Measurements from ENCODE around the gene METAP1.
"Not testable (repeated sequence)": the region's sequence is repeated elsewhere in the genome, so short reads cannot be mapped to it uniquely, and the experiment has no call there.

METAP1 gene

DNA sequence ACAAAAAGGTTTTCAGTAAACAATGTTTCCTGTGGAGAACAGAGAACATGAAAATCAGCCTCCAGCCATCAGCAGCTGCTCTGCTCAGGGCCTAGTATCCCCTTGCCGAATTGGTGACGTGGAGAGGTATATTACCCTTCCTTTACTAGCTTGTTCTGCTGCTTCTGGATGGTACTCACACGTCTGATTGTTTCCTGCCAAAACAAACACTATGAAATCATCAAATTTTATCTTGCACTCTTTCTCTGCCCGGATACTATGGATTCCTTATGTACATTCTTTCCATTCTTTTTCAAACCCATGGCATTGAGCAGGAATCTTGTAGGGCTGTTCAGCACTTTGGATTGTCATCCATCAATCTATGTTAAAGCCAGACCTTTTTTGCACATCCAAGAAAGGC is 18.8 kb upstream of the METAP1 start:
- DNase-seq (ENCODE audit: low read depth in 1 of 2, low spot score in 1 of 2): peak in 1 of 2 experiments; percentile 54
- in situ Hi-C loops (cut with HindIII; ENCODE audit: low pct_unique_long_range_greater_than_20kb, low sequenced_read_pairs): no loop called here
- TF ChIP-seq JUND (IDR thresholded peaks at IDR 0.05; ENCODE audit: low read depth): no peak

DNA sequence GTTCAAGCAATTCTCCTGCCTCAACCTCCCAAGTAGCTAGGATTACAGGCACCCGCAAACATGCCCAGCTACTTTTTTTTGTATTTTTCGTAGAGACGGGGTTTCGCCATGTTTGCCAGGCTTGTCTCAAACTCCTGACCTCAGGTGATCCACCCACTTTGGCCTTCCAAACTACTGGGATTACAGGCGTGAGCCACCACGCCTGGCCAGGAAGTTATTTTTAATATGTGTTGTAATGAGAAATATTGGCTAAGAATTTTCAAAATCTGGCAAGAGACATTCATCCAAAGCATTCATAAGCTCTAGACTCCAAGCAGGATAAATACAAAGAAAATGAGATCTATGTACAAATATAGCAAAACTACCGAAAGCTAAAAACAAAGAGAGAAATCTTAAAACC is 18.0 kb upstream of the METAP1 start:
- no peak for TF ChIP-seq JUND (IDR thresholded peaks at IDR 0.05; ENCODE audit: low read depth)
- no peak for DNase-seq (ENCODE audit: low read depth in 1 of 2, low spot score in 1 of 2)
- in situ Hi-C loops (cut with HindIII; ENCODE audit: low pct_unique_long_range_greater_than_20kb, low sequenced_read_pairs): no loop called here

DNA sequence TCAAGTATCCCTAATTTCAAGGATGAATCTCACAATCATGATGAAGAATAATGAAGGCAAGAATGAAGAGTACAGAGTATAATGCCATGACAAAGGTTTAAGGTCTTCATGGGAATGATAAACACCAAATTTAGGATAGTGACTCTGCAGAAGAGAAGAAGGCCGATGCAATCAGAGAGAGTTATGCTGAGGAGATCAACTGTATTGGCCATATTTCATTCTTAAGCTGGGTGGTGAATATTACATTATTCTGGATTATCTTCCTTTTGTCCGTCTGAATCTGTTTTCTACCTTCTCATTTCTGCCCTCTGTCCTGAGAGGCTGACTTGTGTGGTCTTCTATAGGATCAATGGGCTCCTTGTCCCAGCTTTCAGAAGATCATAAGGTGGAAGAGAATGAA is 7.8 kb upstream of the METAP1 start:
- no peak for DNase-seq (ENCODE audit: low read depth in 1 of 2, low spot score in 1 of 2)
- in situ Hi-C loops (cut with HindIII; ENCODE audit: low pct_unique_long_range_greater_than_20kb, low sequenced_read_pairs): no loop called here
- no peak for TF ChIP-seq JUND (IDR thresholded peaks at IDR 0.05; ENCODE audit: low read depth)

DNA sequence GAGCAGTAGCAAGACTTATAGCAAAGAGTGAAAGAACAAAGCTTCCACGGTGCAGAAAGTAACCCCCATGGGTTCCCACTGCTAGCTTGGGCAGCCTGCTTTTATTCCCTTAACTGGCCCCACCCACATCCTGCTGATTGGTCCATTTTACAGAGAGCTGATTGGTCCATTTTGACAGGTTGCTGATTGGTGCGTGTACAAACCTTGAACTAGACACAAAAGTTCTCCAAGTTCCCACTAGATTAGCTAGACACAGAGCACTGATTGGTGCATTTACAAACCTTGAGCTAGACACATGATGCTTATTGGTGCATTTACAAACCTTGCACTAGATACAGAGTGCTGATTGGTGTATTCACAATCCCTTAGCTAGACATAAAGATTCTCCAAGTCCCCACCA is 2.7 kb upstream of the METAP1 start:
- in situ Hi-C loops (cut with HindIII; ENCODE audit: low pct_unique_long_range_greater_than_20kb, low sequenced_read_pairs); DNase-seq (ENCODE audit: low read depth in 1 of 2, low spot score in 1 of 2): not testable (repeated sequence)

DNA sequence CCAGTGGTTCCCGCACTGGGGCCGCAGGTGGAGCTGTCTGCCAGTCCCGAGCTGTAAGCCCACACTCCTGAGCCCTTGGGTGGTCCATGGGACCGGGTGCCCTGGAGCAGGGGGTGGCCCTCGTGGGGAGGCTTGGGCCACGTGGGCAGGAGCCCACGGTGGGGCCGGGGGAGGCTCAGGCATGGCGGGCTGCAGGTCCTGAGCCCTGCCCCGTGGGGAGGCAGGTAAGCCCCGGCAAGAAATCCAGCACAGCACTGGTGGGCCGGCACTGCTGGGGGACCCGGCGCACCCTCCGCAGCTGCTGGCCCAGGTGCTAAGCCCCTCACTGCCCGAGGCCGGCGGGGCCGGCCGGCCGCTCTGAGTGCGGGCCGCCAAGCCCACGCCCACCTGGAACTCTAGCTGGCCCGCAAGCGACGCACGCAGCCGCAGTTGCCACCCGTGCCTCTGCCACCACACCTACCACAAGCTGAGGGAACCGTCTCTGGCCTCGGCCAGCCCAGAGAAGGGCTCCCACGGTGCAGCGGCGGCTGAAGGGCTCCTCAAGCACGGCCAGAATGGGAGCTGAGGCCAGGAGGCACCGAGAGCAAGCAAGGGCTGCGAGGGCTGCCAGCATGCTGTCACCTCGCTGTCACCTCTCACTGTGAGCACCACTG is 2.0 kb upstream of the METAP1 start:
- DNase-seq (ENCODE audit: low read depth in 1 of 2, low spot score in 1 of 2): no peak
- no peak for TF ChIP-seq JUND (IDR thresholded peaks at IDR 0.05; ENCODE audit: low read depth)
- in situ Hi-C loops (cut with HindIII; ENCODE audit: low pct_unique_long_range_greater_than_20kb, low sequenced_read_pairs): no loop called here

DNA sequence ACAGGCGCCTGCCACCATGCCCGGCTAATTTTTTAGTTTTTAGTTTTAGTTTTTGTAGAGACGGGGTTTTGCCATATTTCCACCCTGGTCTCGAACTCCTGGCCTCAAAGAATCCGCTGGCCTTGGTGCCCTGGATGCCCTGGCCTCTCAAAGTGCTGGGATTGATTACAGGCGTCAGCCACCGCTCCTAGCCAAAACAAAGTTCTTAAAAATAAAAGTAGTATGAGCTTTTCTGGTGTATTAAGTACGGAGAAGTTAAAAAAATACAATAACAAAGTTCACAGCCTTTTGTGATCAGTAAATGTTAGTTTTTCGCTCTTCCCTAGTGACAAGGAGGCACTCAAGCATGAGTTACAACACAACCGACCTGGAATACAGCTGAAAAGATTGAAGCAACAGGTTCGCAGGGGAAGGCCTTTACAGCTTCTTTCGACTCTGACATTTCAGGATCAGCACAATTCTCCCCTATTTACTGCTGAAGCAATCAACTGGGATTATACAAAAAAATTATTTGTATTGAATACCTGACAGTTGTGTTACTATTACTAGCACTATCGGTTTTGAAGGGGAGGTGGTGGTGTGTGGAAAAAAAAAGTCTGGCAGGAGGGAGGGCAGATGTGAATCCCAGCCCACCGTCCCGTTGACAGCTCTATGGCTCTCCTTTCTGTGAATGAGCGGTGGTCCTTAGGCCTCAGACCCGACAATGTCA is 893 bp upstream of the METAP1 start:
- no peak for TF ChIP-seq JUND (IDR thresholded peaks at IDR 0.05; ENCODE audit: low read depth)
- in situ Hi-C loops (cut with HindIII; ENCODE audit: low pct_unique_long_range_greater_than_20kb, low sequenced_read_pairs): no loop called here
- DNase-seq (ENCODE audit: low read depth in 1 of 2, low spot score in 1 of 2): peak; percentile 8 to 9

DNA sequence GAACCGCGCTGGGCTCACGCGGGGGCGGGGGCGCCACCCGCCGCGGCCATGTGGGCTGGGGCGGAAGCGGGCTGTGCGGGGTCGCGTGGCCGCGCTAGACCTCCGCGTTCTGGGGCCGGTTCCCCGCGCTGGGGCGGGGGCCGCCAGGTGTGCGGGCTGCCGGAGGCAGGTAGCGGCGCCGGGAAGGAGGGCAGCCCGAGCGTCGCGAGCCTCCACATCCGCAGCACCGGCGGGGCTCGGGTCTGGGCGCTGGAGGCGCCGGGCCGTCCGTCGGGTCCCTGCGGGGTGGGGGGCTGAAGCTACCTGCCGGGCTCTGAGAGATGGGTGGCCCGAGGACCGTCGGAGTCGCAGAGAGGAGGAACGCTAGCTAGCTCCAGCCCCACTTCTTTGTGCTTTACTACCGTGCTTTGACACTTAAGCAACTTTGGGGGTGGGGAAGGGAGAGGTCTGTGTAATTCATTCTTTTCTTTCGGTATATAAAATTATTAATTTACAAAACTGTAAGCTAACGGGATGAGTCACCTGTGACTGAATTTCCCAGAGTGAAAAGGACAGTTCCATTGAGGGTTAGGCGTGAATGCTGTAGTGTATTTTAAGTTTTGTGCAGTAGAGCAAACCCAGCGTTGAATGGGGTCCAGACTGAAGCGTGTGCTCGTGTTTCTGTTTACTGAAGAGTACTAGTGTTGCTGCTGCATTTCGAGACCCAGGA is 689 bp downstream of the METAP1 start:
- peak in 1 of 2 experiments; percentile 15 for DNase-seq (ENCODE audit: low read depth in 1 of 2, low spot score in 1 of 2)
- in situ Hi-C loops (cut with HindIII; ENCODE audit: low pct_unique_long_range_greater_than_20kb, low sequenced_read_pairs): no loop called here

DNA sequence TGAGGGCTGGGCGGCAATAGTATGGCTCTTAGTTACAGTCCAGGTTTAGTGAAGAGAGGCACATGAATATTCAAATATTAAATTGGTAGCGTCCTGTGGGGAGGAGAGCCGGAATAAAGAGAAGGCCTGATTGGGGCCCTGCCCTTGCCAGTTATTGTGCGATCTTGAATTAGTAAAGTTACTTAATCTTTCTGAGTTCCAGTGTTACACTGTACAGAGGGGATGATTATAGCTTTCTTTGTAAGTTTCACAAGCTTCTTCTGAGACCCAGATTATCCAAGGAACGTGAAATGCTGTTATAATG is 1.2 kb downstream of the METAP1 start:
- TF ChIP-seq JUND (IDR thresholded peaks at IDR 0.05; ENCODE audit: low read depth): no peak
- no peak for DNase-seq (ENCODE audit: low read depth in 1 of 2, low spot score in 1 of 2)
- in situ Hi-C loops (cut with HindIII; ENCODE audit: low pct_unique_long_range_greater_than_20kb, low sequenced_read_pairs): no loop called here

More for the DNA sequence above, 689 bp downstream of the METAP1 start:
- no peak for TF ChIP-seq JUND (IDR thresholded peaks at IDR 0.05; ENCODE audit: low read depth)

DNA sequence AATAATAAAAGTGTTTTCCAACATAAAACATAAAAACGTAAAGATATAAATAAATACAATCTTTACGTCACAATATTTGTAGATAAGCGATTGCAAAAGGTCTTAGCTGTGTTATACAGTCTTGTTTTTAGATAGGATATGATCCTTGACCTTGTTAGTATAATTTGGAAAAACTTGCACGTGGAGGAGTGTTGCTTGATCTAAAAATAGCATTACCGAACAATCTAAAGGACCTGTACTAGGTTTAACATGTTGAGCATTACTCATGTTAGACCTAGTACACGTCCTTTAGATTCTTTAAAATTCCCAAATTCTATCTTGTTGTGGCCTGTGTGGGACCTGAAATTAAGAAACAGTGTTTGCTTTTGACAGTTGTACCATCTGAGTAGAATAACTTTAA is 1.6 kb downstream of the METAP1 start:
- in situ Hi-C loops (cut with HindIII; ENCODE audit: low pct_unique_long_range_greater_than_20kb, low sequenced_read_pairs): no loop called here
- no peak for DNase-seq (ENCODE audit: low read depth in 1 of 2, low spot score in 1 of 2)
- no peak for TF ChIP-seq JUND (IDR thresholded peaks at IDR 0.05; ENCODE audit: low read depth)

DNA sequence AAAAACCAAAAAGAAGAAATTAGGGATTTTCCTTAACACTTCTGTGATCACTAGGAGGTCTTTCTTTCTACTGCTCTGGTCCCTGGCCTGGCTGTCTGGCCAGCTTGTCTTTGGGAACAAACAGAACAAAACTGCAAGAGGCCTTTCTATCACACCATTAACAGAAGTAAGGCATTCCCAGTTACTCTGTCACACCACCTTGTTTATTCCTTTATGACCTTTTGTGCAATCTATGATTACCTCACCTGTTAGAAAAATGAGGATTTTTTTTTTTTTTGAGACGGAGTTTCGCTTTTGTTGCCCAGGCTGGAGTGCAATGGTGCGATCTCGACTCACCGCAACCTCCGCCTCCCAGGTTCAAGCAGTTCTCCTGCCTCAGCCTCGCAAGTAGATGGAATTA is 3.0 kb downstream of the METAP1 start:
- in situ Hi-C loops (cut with HindIII; ENCODE audit: low pct_unique_long_range_greater_than_20kb, low sequenced_read_pairs): no loop called here
- no peak for DNase-seq (ENCODE audit: low read depth in 1 of 2, low spot score in 1 of 2)
- TF ChIP-seq JUND (IDR thresholded peaks at IDR 0.05; ENCODE audit: low read depth): no peak

DNA sequence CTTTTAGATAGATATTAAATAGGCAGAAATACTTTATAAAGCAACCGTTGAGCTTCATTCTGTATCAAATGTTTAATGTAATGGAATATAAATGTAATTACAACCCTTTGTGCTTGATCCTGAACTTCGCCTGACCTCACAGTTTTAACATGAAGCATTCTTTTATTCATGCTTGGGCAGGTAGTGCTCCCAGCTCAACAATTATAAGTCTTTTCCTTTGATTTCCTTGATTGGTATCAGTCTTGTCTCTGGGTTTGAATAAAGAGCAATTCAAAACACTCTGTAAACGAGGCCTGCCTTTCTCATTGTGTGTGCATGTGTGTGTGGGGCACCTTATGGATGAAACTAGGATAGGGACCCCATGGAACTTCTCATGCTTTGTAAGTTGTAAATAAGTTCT is 6.8 kb downstream of the METAP1 start:
- in situ Hi-C loops (cut with HindIII; ENCODE audit: low pct_unique_long_range_greater_than_20kb, low sequenced_read_pairs): no loop called here
- no peak for TF ChIP-seq JUND (IDR thresholded peaks at IDR 0.05; ENCODE audit: low read depth)
- no peak for DNase-seq (ENCODE audit: low read depth in 1 of 2, low spot score in 1 of 2)

DNA sequence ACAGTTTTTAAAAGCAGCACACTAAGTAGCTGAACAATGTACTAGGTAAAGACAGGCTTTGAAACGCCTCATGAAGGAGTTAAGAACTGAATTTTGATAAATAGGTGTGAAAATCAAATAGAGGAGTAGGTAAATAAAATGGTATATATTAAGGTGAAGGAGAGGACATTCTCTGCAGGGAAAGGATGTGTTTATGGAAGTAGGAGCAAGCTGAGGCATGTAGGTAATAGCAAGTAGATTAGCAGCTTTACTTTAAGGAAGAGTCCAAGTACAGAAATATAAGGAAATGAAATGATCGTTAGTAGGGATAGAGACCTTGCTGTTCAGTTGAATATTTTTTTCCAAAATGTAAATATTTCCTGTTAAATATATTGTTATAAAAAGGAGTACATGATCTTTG is 12.5 kb downstream of the METAP1 start:
- no peak for TF ChIP-seq JUND (IDR thresholded peaks at IDR 0.05; ENCODE audit: low read depth)
- DNase-seq (ENCODE audit: low read depth in 1 of 2, low spot score in 1 of 2): no peak
- in situ Hi-C loops (cut with HindIII; ENCODE audit: low pct_unique_long_range_greater_than_20kb, low sequenced_read_pairs): no loop called here

DNA sequence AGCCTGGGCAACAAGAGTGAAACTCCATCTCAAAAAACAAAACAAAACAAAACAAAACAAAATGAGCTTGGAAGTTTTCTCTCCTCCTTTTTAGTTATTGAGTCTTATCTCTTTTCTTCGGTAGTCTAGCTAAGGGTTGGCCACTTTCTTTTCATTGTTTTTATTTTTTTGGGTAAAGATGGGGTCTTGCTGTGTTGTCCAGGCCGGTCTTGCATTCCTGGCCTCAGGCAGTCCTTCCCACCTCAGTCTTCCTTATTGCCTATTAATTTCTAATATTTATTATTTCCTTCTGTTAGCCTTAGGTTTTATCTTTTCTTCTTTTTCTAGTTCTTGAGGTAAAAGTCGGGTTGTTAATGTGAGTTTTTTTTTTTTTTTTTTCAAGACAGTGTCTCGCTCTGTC is 16.4 kb downstream of the METAP1 start:
- TF ChIP-seq JUND (IDR thresholded peaks at IDR 0.05; ENCODE audit: low read depth): no peak
- in situ Hi-C loops (cut with HindIII; ENCODE audit: low pct_unique_long_range_greater_than_20kb, low sequenced_read_pairs): no loop called here

More for the DNA sequence above, 16.4 kb downstream of the METAP1 start:
- DNase-seq (ENCODE audit: low read depth in 1 of 2, low spot score in 1 of 2): no peak

All from T47D (cell line).